Esophagus squamous epithelium (tissue), 5 donors: ENCODE results near the gene TMEM248. TPM values are rescaled to one million over a fixed set of nuclear protein-coding genes. Genes with fewer than 3 reads are reported as not detected.

Experiments used
- DNase-seq: peaks from one replicate; lab custom pipeline; 2025; lab: John Stamatoyannopoulos, UW
- H3K27ac ChIP-seq, 4 donors: fragments of 200-600 bp; sonication (generic); one replicate each; pipeline ENCODE4 v1.5.1; 2016 to 2019; ENCODE audit warnings: mild to moderate bottlenecking in 1 of 4
- H3K27me3 ChIP-seq, 4 donors: fragments of 200-600 bp; sonication (generic); 1 replicate in 3 of 4; 2 replicates in 1 of 4; pipeline versions ENCODE4 v1.5.1 to v1.6.0; 2017 to 2021; ENCODE audit warnings: antibody characterized with exemption in 1 of 4
- H3K36me3 ChIP-seq, 3 donors: fragments of 200-600 bp; sonication (generic); one replicate each; pipeline ENCODE4 v1.5.1; 2016 to 2019
- H3K4me1 ChIP-seq, 3 donors: fragments of 200-600 bp; sonication (generic); one replicate each; pipeline ENCODE4 v1.5.1; 2017 to 2019
- H3K4me3 ChIP-seq, 4 donors: fragments of 200-600 bp; sonication (generic); 1 replicate in 3 of 4; 2 replicates in 1 of 4; pipeline ENCODE4 v1.5.1; 2016 to 2019; ENCODE audit warnings: mild to moderate bottlenecking in 2 of 4, moderate library complexity in 1 of 4
- H3K9me3 ChIP-seq, 3 donors: fragments of 200-600 bp; sonication (generic); one replicate each; pipeline ENCODE4 v1.5.1; 2016 to 2019
- CTCF ChIP-seq, 6 experiments: fragments of 450-650 bp in 4 of 6; fragments of 200-600 bp in 2 of 6; sonication (generic) in 2 of 6; IDR thresholded peaks; one replicate each; pipeline ENCODE4 v1.5.1; 2016 to 2019; ENCODE audit warnings: antibody characterized with exemption in 6 of 6, mild to moderate bottlenecking in 4 of 6, moderate library complexity in 4 of 6
- POLR2A ChIP-seq, 4 donors: fragments of 450-650 bp; IDR thresholded peaks; one replicate each; pipeline ENCODE4 v1.6.1; 2017; ENCODE audit warnings: antibody characterized with exemption in 4 of 4, mild to moderate bottlenecking in 4 of 4, moderate library complexity in 3 of 4
- WGBS, 2 donors: methylation state at CpG; one replicate each; pipeline ENCODE4 v1.1.5; 2018; 5-methylcytosine and 5-hydroxymethylcytosine counted together
- intact Hi-C: fragments of 100-400 bp; cut with DNase I; formaldehyde crosslinking; loops from one replicate; pipeline ENCODE4 v1.15.0; 2022
- total RNA-seq, 4 donors: library from RNA; depleted of rRNA; stranded (reverse); fragments of >200 nt; gene quantifications; one replicate each; pipeline ENCODE4 v1.1.0, GENCODE V29; 2016
- donor health status: DM: yes; HTN: yes; CAD: no.

Gene TMEM248
- total RNA-seq, 4 donors from 2014 or later = 42.3 to 84.1 (median 56.4) TPM

GRCh38 chr7:66928388-66928787, 7.4 kb downstream of the TMEM248 start:
- no peak for DNase-seq
- Histone ChIP-seq H3K27ac (no peak overlapping the region), H3K4me1 (peaks cover 3 to 86% (median 14%) of the 10 kb centered on the region in 3 donors), H3K27me3 (no peaks in the 10 kb centered on the region), H3K36me3 (peaks cover 0 to 34% (median 0%) of the 10 kb centered on the region in 3 donors), H3K4me3 (no peak overlapping the region), H3K9me3 (no peaks in the 10 kb centered on the region)
- TF ChIP-seq CTCF (IDR thresholded peaks at IDR 0.05) (no peak), POLR2A (IDR thresholded peaks at IDR 0.05) (no peak)
- 90 to 97% methylated on average over 4 of the region's 4 CpGs for WGBS, 2 donors
- intact Hi-C loops = no loop called here

- Histone ChIP-seq H3K27me3 (no peaks in the 10 kb centered on the region), H3K36me3 (peaks cover 0 to 32% (median 0%) of the 10 kb centered on the region in 3 donors), H3K27ac (no peak overlapping the region), H3K9me3 (no peaks in the 10 kb centered on the region), H3K4me3 (no peak overlapping the region), H3K4me1 (peaks cover 0 to 85% (median 11%) of the 10 kb centered on the region in 3 donors)
- no peak for DNase-seq
- TF ChIP-seq POLR2A (IDR thresholded peaks at IDR 0.05) (no peak), CTCF (IDR thresholded peaks at IDR 0.05) (no peak)
- intact Hi-C loops = no loop called here
- WGBS, 2 donors = 88 to 97% methylated on average over 5 to 8 of the region's 8 CpGs
These were observed 8.1 kb downstream of the TMEM248 start for GRCh38 chr7:66929165-66929564.

- Histone ChIP-seq H3K36me3 (peaks cover 0 to 25% (median 0%) of the 10 kb centered on the region in 3 donors), H3K27me3 (no peaks in the 10 kb centered on the region), H3K4me1 (peaks cover 0 to 77% (median 11%) of the 10 kb centered on the region in 3 donors), H3K9me3 (no peaks in the 10 kb centered on the region), H3K4me3 (no peak overlapping the region), H3K27ac (no peak overlapping the region)
- 93 to 100% methylated on average over 2 to 5 of the region's 5 CpGs for WGBS, 2 donors
- TF ChIP-seq POLR2A (IDR thresholded peaks at IDR 0.05) (no peak), CTCF (IDR thresholded peaks at IDR 0.05) (no peak)
- intact Hi-C loops = no loop called here
- no peak for DNase-seq
These were observed 8.9 kb downstream of the TMEM248 start for GRCh38 chr7:66929935-66930334.

- no peak for DNase-seq
These were observed 9.3 kb downstream of the TMEM248 start for GRCh38 chr7:66930341-66930740.

GRCh38 chr7:66933469-66933868, 12.4 kb downstream of the TMEM248 start:
- no peak overlapping the region for H3K4me3 ChIP-seq
- H3K27me3 ChIP-seq = no peaks in the 10 kb centered on the region
- peaks cover 0 to 42% (median 4%) of the 10 kb centered on the region in 3 donors for H3K4me1 ChIP-seq
- DNase-seq = no peak
- TF ChIP-seq POLR2A (IDR thresholded peaks at IDR 0.05) (no peak), CTCF (IDR thresholded peaks at IDR 0.05) (no peak)
- no peak overlapping the region for H3K27ac ChIP-seq
- intact Hi-C loops = no loop called here
- H3K36me3 ChIP-seq = peaks cover 0 to 21% (median 0%) of the 10 kb centered on the region in 3 donors
- WGBS, 2 donors = 57 to 64% methylated on average over 4 of the region's 4 CpGs
- H3K9me3 ChIP-seq = no peaks in the 10 kb centered on the region

More at GRCh38 chr7:66930341-66930740, 9.3 kb downstream of the TMEM248 start:
- Histone ChIP-seq H3K9me3 (no peaks in the 10 kb centered on the region), H3K27me3 (no peaks in the 10 kb centered on the region), H3K4me3 (no peak overlapping the region), H3K4me1 (peaks cover 0 to 73% (median 11%) of the 10 kb centered on the region in 3 donors), H3K36me3 (peaks cover 0 to 24% (median 0%) of the 10 kb centered on the region in 3 donors), H3K27ac (no peak overlapping the region)
- no peak for TF ChIP-seq CTCF (IDR thresholded peaks at IDR 0.05)
- TF ChIP-seq POLR2A (IDR thresholded peaks at IDR 0.05) = no peak
- intact Hi-C loops = no loop called here
- WGBS, 2 donors = 78% methylated on average over 5 of the region's 5 CpGs
